HG03354 (cell line): ENCODE measurements around the gene PKD2.

Experiments used
- ATAC-seq: cut with Tn5 transposase; IDR thresholded peaks from one replicate; pipeline ENCODE4 v1.9.1; 2021; ENCODE audit warnings: mild to moderate bottlenecking; ENCODE audit not compliant: unreplicated experiment, poor library complexity, severe bottlenecking

Gene PKD2

DNA sequence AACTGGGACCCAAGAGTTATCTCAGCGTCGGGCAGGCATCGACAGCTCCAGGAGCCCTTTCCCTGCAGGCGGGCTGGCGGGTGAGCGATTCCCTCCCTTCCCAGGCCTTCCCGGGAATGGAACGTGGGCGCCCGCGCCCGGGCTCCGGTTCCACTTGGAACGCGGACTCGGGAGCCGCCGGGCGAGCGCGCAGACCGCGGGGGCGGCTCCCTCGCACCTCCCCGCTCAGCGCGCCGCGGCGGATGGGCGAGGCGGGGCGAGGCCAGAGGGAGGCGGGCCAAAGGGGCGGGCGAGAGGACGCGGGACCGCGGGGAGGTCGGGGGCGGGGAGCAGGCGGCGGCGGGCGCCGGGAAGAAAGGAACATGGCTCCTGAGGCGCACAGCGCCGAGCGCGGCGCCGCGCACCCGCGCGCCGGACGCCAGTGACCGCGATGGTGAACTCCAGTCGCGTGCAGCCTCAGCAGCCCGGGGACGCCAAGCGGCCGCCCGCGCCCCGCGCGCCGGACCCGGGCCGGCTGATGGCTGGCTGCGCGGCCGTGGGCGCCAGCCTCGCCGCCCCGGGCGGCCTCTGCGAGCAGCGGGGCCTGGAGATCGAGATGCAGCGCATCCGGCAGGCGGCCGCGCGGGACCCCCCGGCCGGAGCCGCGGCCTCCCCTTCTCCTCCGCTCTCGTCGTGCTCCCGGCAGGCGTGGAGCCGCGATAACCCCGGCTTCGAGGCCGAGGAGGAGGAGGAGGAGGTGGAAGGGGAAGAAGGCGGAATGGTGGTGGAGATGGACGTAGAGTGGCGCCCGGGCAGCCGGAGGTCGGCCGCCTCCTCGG lies at the start of gene PKD2:
Gene PKD2, plus strand, starts transcription at position 332 of the 818 bp plus-strand sequence. Its CDS starts 99 bp downstream, at position 431.
- peak; percentile 87 for ATAC-seq

- no peak for ATAC-seq
These were observed 45.4 kb upstream of the PKD2 start for GRCh38 chr4:87961993-87962392.

- no peak for ATAC-seq
These were observed 44.9 kb upstream of the PKD2 start for GRCh38 chr4:87962398-87963146.

DNA sequence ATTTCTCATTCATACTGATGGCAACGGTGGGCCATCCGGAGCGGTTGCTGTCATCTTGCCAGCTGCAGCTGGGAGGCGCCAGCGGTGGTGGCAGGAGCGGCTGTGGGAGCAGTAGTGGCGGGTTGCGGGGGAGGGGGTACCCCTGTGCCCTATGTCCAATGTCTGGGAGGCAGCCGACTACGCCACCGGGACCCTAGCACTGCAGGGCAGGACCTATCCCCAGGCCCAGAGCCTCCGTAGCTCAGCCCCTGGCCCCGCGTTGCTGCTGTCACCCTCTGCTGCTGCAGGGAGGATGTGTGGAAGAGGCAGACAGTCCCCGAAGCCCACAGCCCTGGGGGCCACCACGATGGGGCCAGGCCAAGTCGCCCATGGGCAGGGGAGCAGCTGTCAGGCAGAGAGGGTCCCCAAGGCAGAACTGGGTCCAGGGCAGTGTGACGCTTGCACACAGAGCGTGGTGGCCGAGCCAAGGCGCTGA lies 41.9 kb upstream of the PKD2 start:
- no peak for ATAC-seq

GRCh38 chr4:87966095-87966496 lies 41.3 kb upstream of the PKD2 start:
- no peak for ATAC-seq

- no peak for ATAC-seq
These were observed 40.2 kb upstream of the PKD2 start for GRCh38 chr4:87967193-87967592.

DNA sequence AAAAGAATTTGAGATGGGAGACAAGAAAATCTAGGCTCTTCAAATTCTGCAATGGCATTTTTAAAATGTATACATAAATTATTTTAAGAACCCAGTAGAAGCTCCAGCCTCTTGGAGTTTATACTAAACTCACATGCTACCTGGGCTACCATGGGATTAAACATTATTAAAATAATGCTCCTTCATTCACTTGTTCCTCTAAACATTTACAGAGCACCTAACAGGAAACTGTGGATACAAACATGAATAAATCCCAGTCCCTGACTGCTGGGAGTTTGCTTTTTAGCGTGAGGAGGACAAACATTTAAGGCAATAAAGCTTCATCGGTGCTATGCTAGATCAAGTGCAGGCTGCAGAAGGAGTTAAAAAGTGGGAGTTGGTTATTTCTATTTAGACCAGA lies 37.3 kb upstream of the PKD2 start:
- ATAC-seq = no peak

DNA sequence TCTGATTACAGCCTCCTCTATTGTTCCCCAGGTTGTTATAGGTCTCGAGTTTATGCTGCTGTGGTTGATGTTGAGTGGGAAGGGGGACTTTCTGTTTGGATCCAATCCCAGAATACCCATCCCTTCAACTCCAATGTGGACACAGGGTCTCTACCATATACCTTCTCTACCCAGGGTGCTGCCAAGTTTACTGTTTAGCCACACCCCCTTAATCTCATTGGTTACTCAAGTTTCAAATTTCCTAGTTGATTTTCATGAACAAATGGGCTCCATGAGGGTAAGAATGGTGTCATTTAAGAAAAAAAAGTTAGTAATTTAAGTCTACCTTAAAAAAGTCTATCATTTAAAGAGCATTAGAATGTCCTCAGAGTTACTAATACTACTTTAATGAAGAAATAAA lies 35.6 kb upstream of the PKD2 start:
- no peak for ATAC-seq

GRCh38 chr4:87973283-87974169 lies 33.9 kb upstream of the PKD2 start:
- peak; percentile 77 for ATAC-seq

DNA sequence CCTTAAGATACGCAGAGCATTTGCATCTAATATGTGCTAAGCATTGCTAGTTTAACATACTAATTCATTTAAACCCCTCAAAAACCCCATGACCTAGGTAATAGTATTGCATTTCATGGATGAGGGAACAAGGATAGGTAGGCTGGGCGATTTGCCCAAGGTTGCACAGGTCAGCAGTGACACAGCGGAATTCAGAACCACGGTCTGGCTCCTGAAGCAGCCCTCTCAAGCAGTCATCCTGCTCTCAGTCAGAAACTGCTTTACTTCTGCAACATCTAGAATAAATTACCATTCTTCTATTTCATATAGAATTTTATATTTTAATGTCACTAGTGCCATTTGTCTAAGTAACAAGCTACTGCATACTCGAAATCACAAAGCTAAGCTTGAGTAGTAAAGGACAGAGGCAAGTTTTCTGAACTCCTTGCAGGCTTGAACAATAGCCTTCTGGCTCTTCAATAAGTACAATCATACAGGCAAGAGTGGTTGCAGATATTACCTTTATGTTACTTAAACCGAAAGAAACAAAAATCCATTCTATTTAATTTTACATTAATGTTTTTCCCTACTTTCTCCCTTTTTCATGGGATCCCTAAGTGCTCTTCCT lies 32.5 kb upstream of the PKD2 start:
- peak; percentile 45 for ATAC-seq

- peak; percentile 88 for ATAC-seq
These were observed 32.0 kb upstream of the PKD2 start, which contains the start of gene SPP1 for GRCh38 chr4:87975466-87975865. TSS of gene SPP1 (plus strand) at chr4:87975714. CDS start at chr4:87976896, 1,182 bp downstream.

DNA sequence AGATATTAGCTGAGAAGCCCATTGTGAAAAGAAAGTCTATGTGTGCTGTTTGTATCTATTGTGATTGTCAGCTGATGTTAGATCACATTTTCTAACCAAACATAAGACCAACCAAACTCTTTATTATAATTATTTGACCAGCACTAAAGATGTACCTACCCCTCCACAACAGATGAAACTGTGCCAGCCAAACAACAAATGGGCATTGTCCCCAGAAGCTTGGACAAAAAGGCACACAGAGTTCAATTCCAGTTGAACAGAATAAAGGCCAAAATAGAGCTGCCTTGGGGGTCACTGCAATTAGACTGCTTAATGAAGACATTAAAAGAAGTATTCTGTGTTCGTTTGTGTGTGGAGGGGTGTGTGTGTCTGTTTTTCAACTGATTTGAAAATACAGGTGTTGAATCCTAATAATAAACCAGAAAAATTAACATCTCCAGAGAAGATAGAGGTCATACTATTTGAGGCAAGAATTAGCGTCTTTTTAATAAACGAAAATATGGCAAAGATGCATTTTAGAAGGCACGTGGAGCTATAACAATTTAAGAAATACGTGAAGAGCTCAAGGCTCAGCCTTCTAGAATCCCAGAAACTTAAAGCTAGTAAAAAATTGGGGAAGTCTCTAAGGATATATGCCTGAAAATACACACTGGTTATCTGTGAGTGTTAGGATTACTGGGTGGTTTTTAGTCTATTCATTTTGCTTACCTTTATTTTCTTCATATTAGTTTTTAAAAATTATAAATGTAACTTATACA lies 29.7 kb upstream of the PKD2 start:
- no peak for ATAC-seq

GRCh38 chr4:87978681-87979080 lies 28.8 kb upstream of the PKD2 start:
- no peak for ATAC-seq

DNA sequence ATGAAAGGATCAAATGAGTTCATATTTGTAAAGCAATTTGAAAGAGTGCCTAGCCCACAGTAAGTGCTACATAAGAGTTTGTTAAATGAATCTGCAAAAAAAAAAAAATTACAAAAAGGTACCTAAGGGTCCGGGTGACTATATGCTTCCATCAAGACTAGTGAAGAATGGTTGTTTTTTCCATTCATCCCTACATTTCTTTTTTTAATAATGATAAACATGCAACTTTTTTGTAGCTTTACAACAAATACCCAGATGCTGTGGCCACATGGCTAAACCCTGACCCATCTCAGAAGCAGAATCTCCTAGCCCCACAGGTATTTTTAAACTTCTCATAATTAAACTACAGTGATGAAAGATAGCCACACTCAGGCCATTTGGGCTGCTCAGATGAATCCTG lies 27.6 kb upstream of the PKD2 start:
- no peak for ATAC-seq

DNA sequence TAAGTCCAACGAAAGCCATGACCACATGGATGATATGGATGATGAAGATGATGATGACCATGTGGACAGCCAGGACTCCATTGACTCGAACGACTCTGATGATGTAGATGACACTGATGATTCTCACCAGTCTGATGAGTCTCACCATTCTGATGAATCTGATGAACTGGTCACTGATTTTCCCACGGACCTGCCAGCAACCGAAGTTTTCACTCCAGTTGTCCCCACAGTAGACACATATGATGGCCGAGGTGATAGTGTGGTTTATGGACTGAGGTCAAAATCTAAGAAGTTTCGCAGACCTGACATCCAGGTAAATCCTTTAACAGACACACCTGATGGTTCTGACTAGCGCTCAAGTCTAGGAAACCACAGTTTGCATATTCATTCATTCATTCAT lies 25.9 kb upstream of the PKD2 start:
- no peak for ATAC-seq

GRCh38 chr4:87982036-87982435 lies 25.4 kb upstream of the PKD2 start:
- peak; percentile 73 for ATAC-seq

- no peak for ATAC-seq
These were observed 24.9 kb upstream of the PKD2 start for GRCh38 chr4:87982446-87983010.

- ATAC-seq = no peak
These were observed 23.4 kb upstream of the PKD2 start for GRCh38 chr4:87983996-87984395.
